Stimulated activated CD8-positive, alpha-beta memory T cell treated with anti-CD3 and anti-CD28 coated beads, Interleukin-2, amount 100 ng/mL, for 48 hours (primary cell): ENCODE data around the gene MKNK2.

ENCODE experiments used
- DNase-seq, 2 donors: peaks; one replicate each; pipeline ENCODE4 v3.0.0-alpha.2; 2020; ENCODE audit warnings: low read depth in 2 of 2

MKNK2 gene

DNA sequence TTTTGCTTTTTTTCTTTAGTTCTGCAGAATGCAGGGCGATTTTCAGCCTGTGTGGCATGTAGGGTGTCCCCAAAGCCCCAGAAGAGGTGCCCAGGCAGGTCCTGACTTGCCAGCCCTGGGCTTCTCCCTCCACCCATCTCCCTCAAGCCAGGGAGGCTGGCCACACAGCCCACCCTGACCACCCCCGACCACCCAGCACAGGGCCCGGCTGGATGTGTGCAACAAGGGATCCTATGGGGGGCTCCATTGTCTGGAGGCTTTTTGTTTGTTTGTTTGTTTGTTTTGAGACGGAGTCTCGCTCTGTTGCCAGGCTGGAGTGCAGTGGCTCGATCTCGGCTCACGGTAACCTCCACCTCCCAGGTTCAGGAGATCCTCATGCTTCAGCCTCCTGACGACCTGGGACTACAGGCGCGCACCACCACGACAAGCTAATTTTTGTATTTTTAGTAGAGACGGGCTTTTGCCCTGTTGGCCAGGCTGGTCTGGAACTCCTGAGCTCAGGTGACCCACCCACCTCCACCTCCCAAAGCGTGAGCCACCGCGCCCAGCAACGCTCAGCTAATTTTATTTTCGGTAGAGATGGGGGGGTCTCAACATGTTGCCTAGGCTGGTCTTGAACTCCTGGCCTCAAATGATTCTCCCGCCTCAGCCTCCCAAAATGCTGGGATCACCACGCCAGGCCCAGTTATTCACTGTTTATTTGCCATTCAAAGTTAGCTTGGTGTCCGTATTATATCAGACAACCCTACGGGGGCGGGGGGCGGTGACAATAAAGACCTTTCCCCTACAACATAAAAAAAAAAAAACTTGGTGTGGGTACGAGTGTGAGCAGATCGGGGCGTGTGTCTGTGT lies 7.8 kb upstream of the MKNK2 start:
- DNase-seq = no peak

DNA sequence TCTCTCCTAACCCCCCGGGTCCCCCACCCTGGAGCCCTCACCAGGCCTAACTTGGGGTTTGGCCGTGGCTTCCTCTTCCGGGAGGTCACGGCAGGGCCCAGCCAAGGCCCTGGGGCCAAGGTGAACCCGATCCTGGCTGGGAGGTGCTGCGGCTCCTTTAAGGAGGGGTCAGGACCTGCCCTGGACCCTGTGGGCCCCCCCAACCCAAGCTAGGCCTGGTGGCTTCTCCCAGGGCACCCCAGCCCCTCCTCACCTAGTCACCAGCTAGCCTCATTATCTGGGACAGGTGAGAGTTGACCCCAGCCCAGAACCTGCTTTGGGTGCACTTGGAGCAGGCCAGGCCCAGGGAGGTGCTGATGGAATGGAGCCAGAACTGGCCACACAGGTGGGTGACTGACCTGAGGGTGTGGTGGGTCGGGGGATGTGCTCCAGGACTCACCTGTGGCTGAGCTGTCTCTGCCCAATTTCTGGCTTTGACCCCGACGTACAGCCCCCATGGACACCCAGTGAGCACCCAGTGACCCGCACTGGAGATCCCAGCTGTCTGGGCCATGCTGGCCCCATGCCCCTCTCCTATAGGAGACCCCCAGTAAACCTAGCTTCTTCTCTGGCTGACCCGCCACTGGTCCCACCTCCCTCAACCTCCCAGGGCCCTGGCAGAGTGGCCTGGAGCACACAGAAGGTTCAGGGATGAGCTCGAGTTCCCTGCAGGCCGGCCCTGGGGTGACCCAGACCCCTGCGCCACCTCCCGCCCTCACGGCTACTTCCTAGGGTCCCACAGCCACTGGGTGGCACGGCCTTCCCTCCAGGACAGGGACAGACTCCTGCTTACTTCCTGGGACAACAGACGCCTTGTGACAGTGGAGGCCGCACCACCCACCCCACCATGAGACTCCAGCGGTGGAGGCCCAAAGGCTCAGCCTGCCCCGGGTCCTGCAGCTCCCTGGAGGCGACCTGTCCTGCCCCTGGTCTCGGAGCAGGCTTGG lies 6.7 kb upstream of the MKNK2 start:
- no peak for DNase-seq

DNA sequence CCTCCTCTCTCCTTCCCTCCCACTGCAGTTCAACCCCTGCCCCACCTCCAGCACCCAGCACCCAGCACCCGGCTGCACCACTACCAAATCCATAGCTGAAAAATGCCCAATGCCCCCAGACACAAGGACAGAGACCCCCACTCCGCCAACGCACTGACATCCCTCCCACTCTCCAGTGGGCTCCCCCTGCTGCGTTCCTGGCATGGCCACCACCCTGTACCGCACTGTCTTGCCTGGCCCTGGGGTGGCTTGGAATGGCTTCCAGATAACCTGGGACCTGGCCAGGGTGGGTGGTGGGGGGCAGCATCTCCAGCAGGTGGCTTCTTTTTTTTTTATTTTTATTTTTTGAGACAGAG lies 5.8 kb upstream of the MKNK2 start:
- no peak for DNase-seq

DNA sequence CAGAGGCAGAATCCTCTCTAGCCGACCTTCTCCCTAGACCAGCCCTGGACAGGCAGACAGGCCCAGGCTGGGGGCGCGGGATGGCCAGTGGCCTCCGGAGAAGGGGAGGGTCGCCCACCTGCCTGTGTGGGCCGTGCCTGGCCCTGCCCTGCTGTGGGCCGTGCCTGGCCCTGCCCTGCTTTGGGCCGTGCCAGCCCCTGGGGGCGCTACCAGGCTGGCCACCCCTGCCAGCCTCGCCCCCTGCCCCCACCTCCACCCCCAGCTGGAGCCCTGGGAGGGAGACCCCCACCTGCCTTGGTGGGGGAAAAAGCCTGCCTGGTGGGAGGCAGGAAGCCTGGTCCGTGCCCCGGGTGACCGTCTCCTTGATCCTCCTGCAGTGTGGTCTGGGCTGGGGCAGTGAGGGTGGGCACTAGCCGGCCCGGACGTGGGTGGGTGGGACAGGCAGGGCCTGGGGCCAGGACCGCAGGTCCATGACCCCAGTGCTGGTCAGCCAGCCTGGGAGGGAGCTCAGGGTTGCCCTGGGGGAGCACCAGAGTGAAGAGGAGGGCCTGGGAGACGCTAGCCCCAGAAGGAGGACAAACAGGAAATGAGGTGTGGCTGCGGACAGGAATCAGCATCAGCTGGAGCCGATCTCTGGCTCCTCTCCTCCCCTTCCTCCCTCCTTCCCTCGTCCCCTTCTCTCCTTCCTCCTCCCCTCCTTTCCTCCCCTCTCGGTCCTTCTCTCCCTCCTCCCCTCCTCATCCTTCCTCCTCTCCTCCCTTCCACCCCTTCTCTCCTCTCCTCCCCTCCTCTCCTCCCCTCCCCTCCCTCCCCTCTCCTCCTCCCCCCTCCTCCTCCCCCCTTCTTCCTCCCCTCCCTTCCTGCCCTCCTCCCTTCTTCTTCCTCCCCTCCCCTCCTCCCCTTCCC lies 5.1 kb upstream of the MKNK2 start:
- DNase-seq = no peak

DNA sequence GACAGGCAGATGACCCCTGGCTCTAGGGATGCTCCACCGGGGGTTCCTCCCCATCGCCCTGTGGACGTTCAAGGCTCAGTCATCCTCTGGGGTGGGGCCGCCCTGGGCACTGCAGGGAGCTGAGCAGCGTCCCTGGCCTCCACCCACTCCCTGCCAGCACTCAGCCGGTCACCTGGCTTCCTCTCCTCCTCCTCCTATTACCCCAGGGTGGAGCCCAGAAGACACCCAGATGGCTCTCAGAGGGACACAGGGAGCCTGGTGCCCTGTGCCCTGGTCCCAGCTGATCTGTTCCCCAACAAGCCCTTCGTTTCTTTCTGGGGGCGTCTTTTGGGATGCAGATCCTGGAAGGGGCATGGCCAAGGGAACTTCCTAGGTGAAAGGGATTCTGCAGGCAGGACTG lies 3.7 kb upstream of the MKNK2 start:
- no peak for DNase-seq

DNA sequence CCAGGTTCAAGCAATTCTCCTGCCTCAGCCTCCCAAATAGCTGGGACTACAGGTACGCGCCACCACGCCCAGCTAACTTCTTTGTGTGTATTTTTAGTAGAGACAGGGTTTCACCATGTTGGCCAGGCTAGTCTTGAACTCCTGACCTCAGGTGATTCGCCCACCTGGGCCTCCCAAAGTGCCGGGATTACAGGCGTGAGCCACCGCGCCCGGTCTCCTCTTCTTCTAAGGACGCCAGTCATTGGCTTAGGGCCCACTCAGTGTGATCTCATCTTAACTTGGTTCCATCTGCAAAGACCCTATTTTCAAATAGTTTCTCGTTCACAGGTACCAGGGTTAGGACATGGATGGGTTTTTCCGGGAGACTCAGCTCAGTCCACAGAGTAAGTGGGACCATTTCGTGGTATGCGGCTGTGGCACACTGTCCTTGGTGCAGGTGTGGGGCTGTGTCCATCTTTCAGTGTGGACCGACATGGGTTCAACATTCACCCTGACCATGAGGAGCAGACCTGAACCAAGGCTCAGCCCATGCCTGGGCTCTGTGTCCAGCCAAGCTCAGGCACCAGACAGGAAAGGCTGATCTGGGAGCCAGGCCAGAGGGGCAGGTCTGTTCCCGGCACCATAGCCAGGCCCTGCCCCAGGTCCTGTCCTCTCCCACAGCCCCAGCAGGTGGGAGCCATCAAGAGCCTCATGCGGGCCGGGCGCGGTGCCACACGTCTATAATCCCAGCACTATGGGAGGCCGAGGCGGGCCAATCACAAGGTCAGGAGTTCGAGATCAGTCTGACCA lies 2.8 kb upstream of the MKNK2 start:
- no peak for DNase-seq

DNA sequence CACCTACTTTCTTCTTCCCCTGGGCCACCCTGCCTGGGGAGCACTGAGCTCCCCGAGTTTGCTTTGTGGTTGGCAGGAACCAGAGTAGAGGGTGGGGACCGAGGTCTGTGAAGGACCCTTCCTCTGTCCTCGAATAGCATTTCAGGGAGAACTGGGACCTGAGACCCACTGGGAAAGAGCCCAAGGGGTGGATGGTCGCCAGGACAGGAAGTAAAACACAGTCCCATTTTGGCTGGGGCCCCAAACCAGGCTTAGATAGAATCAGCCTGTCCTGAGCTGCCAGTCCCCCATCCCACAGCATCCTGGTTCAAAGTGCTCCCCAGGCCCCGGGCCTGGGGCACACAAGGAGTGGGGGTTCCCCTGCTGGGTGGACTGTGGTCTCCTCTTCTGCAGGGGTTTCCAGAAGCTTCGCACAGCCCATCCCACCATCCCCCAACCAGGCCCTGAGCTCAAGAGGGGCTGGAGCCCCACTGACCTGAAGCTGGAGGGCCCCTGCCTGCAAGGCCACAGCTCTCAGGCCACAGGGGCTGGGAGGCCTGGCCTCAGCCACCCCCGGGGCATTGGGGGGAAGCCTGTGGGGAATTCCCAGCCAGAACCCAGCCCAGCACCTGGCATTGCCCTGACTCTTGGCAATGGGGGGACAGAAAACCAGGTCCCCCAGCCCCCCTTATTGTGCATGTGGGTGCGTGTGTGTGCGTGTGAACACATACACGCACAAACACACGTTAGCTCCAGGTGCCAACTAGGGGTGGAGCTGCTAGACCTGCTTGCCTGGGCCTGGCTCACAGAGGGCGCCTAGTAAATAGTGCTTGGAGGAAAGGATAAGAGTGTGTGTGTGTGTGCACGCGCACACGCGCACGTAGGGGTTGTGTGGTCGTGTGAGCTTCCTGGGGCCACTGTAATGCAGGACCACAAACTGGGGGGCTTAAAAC lies 995 bp upstream of the MKNK2 start:
- no peak for DNase-seq

DNA sequence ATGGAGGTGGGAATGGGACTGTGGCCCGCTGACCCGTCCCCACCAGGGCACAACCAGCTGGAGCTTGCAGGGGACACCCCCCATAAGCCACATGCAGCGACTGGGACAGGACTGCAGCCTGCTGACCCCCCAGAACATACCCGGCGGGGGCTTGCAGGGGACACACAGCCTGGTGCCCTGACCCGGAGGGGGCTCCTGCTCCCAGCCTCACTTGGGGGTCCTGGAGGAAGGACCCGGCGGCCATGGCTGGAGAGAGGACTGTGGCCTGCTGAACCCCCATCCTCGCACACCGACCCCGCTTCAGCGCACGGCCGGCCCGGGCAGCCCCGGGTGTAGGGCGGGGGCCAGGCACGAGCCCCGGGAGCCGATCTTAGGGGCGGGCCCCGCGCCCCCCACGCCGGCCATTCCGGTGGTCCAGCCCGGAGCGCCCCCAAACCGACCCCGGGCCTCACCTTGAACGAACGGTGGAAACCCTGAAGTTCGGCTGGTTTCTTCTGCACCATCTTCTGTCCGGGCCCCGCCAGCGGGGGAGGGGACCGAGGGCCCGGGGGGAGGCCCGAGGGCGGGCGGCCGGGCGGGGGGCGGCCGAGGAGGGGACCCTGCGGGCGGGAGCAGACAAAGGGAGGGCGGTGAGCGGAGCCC lies 574 bp downstream of the MKNK2 start:
- DNase-seq = no peak

DNA sequence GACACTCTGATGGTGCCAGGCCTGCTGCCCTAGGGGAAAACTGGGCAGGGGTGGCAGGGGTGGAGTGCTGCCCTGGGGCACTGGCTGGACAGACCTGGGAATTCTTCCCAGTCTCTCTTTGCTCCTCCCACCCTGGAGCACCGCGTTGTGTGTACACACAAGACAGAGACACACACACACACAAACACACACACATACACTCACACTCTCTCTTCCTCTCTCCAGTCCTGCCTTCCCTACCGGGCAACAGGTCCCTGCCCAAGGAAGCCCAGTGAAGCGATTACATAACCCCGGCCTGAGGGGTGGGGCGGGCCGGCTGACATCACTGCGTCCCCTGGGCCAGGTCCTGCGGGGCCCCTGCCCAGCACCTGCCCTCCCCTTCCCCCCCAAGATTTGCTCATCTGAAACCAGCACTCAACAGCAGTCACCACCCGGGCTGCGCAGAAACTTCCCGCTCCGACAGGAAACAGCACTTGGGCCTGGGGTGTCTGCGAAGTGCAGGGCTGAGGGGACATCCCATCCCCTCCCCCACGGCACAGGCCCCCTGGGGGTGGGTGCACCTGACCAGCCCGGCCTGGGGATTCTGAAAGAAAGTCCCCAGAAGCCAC lies 1.2 kb downstream of the MKNK2 start:
- no peak for DNase-seq

DNA sequence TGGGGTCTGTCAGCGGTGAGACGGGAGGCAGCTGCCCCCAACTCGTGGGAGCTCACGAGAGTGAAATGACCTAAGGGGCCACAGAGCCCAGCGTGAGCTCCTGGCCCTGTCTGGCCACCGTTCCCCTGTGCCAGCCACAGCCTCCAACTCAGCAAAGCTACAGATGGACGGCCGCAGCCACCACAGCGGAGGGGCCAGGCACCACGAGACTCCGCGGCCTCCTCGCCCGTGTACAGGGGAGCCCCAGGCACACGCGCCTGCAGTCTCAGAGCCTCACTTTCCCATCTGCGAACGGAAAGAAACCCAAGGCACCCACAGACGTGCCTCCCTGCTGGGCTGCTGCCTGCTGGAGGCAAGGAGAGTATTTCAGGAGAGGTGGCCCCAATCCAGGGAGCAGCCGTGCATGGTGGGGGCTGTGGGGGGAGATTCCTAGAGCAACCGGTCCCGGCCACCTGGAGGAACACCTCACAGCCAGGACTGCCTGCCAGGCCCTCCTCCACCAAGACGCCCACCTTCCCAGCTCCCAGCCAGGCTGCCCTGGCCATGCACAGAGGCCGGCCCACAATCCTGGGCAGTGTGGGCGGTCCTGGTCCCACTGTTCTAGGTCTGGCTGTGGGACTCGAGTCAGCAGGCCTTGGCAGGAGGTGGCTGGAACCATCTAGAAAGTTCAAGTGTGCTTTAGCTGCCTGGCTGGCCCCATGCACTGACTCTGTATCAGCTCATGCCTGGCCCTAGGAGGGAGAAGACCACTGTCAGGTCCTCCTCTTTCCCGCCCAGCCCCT lies 1.9 kb downstream of the MKNK2 start:
- DNase-seq = no peak

DNA sequence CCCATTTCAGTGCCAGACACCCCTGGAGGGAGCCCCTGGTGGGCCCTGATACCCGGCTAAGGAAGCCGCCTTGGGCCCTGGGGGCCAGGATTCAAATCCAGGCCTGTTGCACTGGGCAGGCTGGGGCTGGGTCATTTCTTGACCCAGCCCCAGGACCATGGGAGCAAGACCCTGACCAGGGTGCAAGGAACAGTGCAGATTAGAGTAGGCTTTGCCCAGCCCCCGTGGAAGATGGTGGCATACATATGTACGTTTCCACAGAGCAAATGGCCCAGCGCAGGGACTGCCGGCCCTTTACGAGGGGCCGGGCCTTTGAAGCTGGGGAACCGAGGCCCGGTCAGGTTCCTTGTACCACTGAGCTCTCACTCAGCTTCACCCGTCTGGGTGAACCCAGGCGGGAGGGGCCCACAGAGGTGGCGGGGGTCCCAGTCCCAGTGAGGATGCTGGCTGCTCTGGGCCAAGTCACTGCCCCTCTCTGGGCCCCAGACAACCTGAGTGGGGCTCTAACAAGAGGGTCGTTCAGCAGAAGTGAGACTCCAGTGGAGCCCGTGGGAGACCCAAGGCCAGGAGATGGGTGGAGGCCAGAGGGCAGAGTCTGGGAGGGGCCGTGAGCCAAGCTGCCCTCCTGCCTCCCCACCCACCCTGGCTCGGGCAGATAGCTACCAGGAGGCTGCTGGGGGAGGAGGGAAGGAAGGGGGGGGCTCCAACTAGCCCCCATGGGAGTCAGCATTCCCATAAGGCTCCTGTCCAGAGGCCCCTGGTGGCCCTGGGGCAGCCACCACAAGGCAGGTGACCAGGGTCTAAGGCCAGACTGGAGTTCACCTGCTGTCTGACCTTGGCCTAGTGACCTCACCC lies 2.7 kb downstream of the MKNK2 start:
- DNase-seq = no peak

DNA sequence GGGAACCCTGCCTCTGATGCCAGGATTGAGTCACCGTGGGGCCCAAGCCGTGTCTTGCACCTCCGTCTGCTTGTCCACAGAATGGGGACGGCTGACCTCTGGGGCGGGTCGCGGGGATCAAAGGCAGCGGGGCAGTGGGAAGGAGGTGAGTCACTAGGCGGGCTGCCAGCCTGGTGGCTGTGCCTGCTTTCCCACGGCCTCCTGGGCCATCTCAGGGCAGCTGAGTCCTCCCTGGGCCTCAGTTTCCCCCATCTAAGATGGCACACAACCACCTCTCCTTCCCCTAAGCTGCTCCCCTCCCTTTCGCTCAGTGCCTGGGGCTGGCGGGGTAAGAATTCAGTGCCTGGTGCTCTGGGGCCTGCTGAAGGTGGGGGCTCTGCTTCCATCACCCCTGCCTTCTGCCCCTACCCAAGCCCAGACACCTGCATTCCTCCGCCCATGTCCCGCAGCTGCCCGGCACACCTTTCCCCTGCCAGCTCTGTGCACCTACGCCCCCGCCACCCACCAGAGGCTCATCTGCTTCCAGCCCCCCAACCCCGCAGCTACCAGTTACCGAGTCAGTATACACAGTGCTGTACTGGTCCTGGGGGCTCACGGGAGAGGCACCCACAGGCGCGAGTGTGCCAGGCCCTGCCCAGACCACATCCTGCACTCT lies 3.5 kb downstream of the MKNK2 start:
- no peak for DNase-seq

DNA sequence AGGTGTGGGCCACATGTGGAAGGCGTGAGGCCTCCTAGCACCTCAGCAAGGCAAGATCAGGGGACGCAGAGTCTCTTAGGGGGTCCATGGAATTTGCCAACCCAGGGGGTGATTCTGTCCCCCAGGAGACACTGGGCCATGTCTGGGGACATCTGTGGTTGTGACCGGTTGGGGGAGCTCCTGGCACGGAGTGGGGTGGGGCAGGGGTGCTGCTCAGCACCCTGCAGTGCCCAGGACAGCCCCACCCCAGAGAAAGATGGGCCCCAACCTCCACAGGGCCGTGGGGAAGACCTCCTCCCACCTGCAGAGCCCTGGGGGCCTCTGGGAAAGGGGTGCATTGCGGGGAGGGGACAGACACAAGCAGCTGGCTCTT lies 4.0 kb downstream of the MKNK2 start:
- no peak for DNase-seq

DNA sequence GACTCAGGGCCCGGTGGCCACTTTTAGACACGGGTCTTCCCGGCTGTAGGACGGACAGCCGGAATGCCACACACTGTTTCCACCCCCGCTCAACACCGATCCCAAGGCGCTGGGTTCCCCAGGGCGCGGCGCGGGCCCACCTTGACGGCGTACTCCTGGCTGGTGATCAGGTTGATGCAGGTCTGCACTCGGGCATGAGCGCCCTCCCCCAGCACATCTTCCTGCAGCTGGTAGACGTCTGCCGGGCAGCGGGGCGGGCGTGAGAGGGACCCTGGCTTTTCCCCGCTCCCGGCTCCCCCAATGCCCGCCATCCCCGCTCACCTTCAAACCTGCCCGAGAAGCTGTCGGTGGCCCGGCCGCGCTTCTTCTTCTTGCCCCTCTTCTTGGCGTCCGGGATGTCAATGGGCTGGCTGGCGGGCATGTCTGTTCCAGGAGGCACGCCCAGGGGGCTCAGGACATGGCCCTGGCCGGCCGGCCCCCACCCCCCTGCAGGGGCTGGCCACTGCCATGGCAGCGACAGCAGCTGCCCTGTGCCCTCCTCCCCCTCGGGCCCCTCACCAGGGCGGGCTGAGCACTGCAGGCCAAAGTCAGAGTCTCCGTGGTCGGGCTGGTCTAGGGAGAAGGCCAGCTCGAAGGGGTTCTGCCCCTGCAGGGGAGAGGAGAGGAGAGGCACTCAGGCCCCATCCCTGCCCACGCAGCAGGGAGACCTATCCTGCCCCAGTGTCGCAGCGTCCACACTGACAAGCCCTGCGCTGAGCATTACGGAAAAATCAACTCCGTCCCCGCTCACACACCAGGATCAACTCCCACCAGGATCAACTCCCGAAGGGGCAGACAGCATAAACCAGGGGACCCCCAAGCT lies 4.8 kb downstream of the MKNK2 start:
- no peak for DNase-seq

DNA sequence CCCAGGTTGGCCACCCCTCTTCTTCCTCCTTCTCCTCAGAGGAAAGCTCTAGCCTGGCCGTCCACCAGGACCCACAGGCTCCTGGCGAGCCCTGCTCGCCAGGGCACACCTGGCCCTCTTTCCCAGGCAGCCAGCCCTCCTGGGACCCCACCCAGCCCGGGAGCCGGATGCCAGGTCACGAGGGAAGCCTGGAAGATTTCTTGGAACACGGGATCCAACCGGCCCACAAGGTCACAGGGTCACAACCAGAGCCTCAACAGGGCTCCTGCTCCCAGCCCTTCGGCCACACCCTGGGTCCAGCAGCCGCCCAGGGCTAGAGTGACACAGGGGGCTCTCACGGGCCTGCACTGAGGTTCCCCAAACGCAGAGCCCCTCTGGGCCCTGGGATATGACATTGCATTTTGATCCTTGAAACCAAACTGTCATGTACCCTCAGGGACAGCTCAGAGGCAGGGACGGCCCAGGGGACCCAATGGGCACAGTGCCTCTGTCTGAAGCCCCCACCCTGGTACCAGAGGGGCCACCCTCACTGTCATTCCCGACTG lies 5.5 kb downstream of the MKNK2 start:
- no peak for DNase-seq
